H1 (cell line): ENCODE results near the gene ECI2.

Experiments used
- CEBPB ChIP-seq: IDR thresholded peaks from 2 replicates; pipeline ENCODE4 v1.6.1; 2012; ENCODE audit warnings: low read depth, low read length
- CREB1 ChIP-seq: IDR thresholded peaks from 2 replicates; pipeline ENCODE4 v1.6.1; 2012; ENCODE audit warnings: inconsistent platforms
- EP300 ChIP-seq, 2 experiments: IDR thresholded peaks; 1 replicate in 1 of 2; 2 replicates in 1 of 2; pipeline ENCODE4 v1.6.1; 2011 to 2012; ENCODE audit warnings: low read depth in 2 of 2, low read length in 2 of 2, mild to moderate bottlenecking in 2 of 2, borderline replicate concordance in 1 of 2, inconsistent platforms in 1 of 2, moderate library complexity in 1 of 2
- EZH2 ChIP-seq: fragments of 200-600 bp; sonication (generic); IDR thresholded peaks from 2 replicates; pipeline ENCODE4 v1.7.1; 2012; ENCODE audit warnings: low read depth, mild to moderate bottlenecking, moderate library complexity, low read length, inconsistent platforms; ENCODE audit not compliant: severe bottlenecking
- JUN ChIP-seq: IDR thresholded peaks from 2 replicates; pipeline ENCODE4 v1.6.1; 2011; ENCODE audit warnings: low read depth, mild to moderate bottlenecking, improper control_type of control experiment, low read length
- KDM5A ChIP-seq: fragments of 200-600 bp; IDR thresholded peaks from 2 replicates; pipeline ENCODE4 v1.7.1; 2012; ENCODE audit warnings: mild to moderate bottlenecking, low read length, inconsistent platforms, mixed read lengths
- NRF1 ChIP-seq: IDR thresholded peaks from 2 replicates; pipeline ENCODE4 v1.6.1; 2011; ENCODE audit warnings: mild to moderate bottlenecking, low read depth, low read length, improper control_type of control experiment
- POLR2A ChIP-seq, 2 experiments: IDR thresholded peaks; 1 replicate in 1 of 2; 2 replicates in 1 of 2; pipeline ENCODE4 v1.6.1; 2011; ENCODE audit warnings: low read depth in 2 of 2, low read length in 2 of 2, mild to moderate bottlenecking in 2 of 2; ENCODE audit errors: control extremely low read depth in 1 of 2
- RAD21 ChIP-seq, 2 experiments: IDR thresholded peaks in 1 of 2; conservative IDR thresholded peaks in 1 of 2; 2 replicates each; pipeline ENCODE4 v1.6.1; 2011; ENCODE audit warnings: low read depth in 2 of 2, low read length in 2 of 2, improper control_type of control experiment in 1 of 2, inconsistent platforms in 1 of 2, mild to moderate bottlenecking in 1 of 2, moderate library complexity in 1 of 2
- SIN3A ChIP-seq, 2 experiments: IDR thresholded peaks in 1 of 2; conservative IDR thresholded peaks in 1 of 2; 2 replicates each; pipeline ENCODE4 v1.6.1; 2011 to 2012; ENCODE audit warnings: low read length in 2 of 2, improper control_type of control experiment in 1 of 2, low read depth in 1 of 2, mild to moderate bottlenecking in 1 of 2
- TAF1 ChIP-seq: IDR thresholded peaks from 2 replicates; pipeline ENCODE4 v1.6.1; 2011; ENCODE audit warnings: mild to moderate bottlenecking, low read depth, low read length
- ZNF274 ChIP-seq: IDR thresholded peaks from 2 replicates; pipeline ENCODE4 v1.7.0; 2012; ENCODE audit warnings: low read length, borderline replicate concordance; ENCODE audit errors: extremely low read depth
- TF ChIP-seq, protein P1 (sequence below), 3 experiments: IDR thresholded peaks; 1 replicate in 2 of 3; 2 replicates in 1 of 3; pipeline versions ENCODE4 v1.5.1 to v1.6.1; 2011; ENCODE audit warnings: low read length in 3 of 3, mild to moderate bottlenecking in 3 of 3, inconsistent platforms in 2 of 3, low read depth in 1 of 3, moderate library complexity in 1 of 3; ENCODE audit not compliant: insufficient read depth in 1 of 3; ENCODE audit errors: control extremely low read depth in 1 of 3

DNA sequence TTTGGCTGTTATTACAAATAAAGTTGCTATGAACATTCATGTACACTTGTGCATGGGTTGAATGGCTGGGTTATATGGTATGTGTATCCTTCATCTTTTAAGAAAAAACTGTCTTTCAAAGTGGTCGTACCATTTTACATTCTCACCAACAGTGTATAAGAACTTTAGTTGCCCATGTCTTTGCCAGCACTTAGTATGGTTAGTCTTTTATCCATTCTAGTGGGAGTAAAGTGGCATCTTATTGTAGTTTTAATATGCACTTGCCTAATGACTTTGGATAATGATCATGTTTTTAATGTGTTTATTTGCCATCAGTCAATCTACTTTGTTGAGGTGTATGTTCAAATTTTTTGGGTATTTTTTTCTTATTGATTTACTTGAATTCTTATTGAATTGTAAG is 32.5 kb upstream of the ECI2 start:
- no peak for TF ChIP-seq CEBPB
- TF ChIP-seq, protein P1, sequence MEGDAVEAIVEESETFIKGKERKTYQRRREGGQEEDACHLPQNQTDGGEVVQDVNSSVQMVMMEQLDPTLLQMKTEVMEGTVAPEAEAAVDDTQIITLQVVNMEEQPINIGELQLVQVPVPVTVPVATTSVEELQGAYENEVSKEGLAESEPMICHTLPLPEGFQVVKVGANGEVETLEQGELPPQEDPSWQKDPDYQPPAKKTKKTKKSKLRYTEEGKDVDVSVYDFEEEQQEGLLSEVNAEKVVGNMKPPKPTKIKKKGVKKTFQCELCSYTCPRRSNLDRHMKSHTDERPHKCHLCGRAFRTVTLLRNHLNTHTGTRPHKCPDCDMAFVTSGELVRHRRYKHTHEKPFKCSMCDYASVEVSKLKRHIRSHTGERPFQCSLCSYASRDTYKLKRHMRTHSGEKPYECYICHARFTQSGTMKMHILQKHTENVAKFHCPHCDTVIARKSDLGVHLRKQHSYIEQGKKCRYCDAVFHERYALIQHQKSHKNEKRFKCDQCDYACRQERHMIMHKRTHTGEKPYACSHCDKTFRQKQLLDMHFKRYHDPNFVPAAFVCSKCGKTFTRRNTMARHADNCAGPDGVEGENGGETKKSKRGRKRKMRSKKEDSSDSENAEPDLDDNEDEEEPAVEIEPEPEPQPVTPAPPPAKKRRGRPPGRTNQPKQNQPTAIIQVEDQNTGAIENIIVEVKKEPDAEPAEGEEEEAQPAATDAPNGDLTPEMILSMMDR (IDR thresholded peaks at IDR 0.05; ENCODE audit: control extremely low read depth in 1 of 3, insufficient read depth in 1 of 3, low read depth in 1 of 3, low read length in 3 of 3): no peak
- TF ChIP-seq RAD21 (IDR thresholded peaks at IDR 0.05 in 1 of 2, conservative IDR thresholded peaks at IDR 0.05 in 1 of 2; ENCODE audit: low read depth in 2 of 2, low read length in 2 of 2): no peak
- no peak for TF ChIP-seq KDM5A
- TF ChIP-seq ZNF274: no peak
- TF ChIP-seq CREB1: no peak
- no peak for TF ChIP-seq EZH2
- no peak for TF ChIP-seq TAF1
- no peak for TF ChIP-seq POLR2A (IDR thresholded peaks at IDR 0.05; ENCODE audit: control extremely low read depth in 1 of 2, low read depth in 2 of 2, low read length in 2 of 2)
- no peak for TF ChIP-seq JUN
- TF ChIP-seq EP300 (IDR thresholded peaks at IDR 0.05; ENCODE audit: borderline replicate concordance in 1 of 2, low read depth in 2 of 2, low read length in 2 of 2): no peak
- no peak for TF ChIP-seq NRF1
- TF ChIP-seq SIN3A (conservative IDR thresholded peaks at IDR 0.05 in 1 of 2, IDR thresholded peaks at IDR 0.05 in 1 of 2; ENCODE audit: low read depth in 1 of 2, low read length in 2 of 2): no peak
